Duodenal mucosa (tissue), 2 donors: Measurements from ENCODE around the gene RERGL.
"Not testable (repeated sequence)": the region's sequence is repeated elsewhere in the genome, so short reads cannot be mapped to it uniquely, and the experiment has no call there.

ENCODE experiments used
- H3K27ac ChIP-seq: one replicate; pipeline ENCODE4 v1.7.0; 2013; ENCODE audit warnings: low read depth, low read length
- H3K27me3 ChIP-seq, 2 donors: one replicate each; pipeline ENCODE4 v1.7.0; 2013; ENCODE audit warnings: low read length in 2 of 2, control low read depth in 1 of 2; ENCODE audit not compliant: insufficient read depth in 2 of 2, control insufficient read depth in 1 of 2
- H3K36me3 ChIP-seq, 2 donors: one replicate each; pipeline ENCODE4 v1.7.0; 2013; ENCODE audit warnings: low read length in 2 of 2, control low read depth in 1 of 2; ENCODE audit not compliant: insufficient read depth in 2 of 2, control insufficient read depth in 1 of 2
- H3K4me1 ChIP-seq, 2 donors: one replicate each; pipeline ENCODE4 v1.7.0; 2013; ENCODE audit warnings: low read length in 2 of 2, control low read depth in 1 of 2; ENCODE audit not compliant: insufficient read depth in 2 of 2, control insufficient read depth in 1 of 2
- H3K4me3 ChIP-seq, 2 donors: one replicate each; pipeline ENCODE4 v1.7.0; 2013; ENCODE audit warnings: low read length in 2 of 2, low read depth in 1 of 2
- H3K9ac ChIP-seq, 2 donors: one replicate each; pipeline ENCODE4 v1.7.0; 2013; ENCODE audit warnings: low read length in 2 of 2, low read depth in 1 of 2
- H3K9me3 ChIP-seq, 2 donors: one replicate each; pipeline ENCODE4 v1.7.0; 2013; ENCODE audit warnings: low read length in 2 of 2, control low read depth in 1 of 2; ENCODE audit not compliant: control insufficient read depth in 1 of 2

Gene RERGL

DNA sequence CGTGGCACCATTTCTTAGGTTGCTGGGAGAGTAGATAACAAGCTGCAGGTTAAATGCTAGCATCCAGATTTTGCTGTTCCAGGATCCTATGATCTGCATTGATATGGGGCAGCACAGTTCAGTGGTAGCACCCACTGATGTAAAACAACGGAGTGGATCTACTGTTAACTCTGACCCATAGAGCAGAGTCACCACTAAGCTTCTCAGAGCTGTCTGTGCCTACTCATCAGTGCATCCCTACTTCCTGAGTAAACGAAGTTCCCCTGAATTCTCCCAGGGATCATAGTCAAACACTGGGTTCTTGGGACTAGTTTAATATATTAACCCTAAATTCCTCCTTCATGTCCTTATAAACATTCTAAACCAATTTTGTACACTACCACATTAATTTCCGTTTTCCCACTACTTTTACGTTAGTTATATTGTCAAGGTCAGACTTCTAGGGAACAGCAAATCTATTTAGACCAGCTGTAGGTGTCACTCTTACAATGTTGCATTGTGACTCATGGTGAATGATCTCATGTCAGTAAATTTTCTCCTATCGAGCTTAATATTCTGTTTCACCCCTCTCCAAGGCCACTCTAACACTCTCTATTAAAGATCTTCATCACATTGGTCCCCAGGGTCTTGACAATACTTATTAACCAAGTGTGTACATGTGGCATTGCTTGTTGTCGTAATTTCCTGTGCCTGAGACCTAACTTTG is 10.3 kb downstream of the RERGL start:
- Histone ChIP-seq H3K4me1 (no peaks in the 10 kb centered on the region), H3K27me3 (no peaks in the 10 kb centered on the region), H3K9me3 (no peaks in the 10 kb centered on the region), H3K9ac (no peak overlapping the region), H3K4me3 (no peak overlapping the region), H3K27ac (no peak overlapping the region), H3K36me3 (no peaks in the 10 kb centered on the region)

DNA sequence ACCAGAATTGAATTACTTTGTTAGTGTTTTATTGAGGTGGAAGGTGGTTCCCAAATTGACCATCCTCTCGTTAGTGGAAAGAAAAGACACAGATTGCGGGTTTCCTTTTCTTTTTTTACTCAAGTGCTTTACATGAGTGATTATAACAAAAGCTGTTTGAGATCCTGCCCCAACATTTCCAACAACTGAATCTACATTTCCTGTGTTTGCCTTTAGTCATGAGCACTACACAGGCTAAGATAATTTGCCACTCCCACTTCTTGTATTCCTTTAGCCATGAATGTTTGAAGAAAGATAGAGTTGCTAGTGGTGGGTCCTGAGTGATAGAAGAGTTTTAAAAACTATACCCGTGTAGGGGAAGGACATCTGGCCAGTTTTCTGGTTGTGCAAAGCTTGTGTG is 16.0 kb downstream of the RERGL start:
- Histone ChIP-seq H3K27ac (no peak overlapping the region), H3K9me3 (peaks cover 0 to 1% of the 10 kb centered on the region in 2 donors), H3K36me3 (no peaks in the 10 kb centered on the region), H3K27me3 (no peaks in the 10 kb centered on the region), H3K4me1 (no peaks in the 10 kb centered on the region), H3K4me3 (no peak overlapping the region), H3K9ac (no peak overlapping the region)

DNA sequence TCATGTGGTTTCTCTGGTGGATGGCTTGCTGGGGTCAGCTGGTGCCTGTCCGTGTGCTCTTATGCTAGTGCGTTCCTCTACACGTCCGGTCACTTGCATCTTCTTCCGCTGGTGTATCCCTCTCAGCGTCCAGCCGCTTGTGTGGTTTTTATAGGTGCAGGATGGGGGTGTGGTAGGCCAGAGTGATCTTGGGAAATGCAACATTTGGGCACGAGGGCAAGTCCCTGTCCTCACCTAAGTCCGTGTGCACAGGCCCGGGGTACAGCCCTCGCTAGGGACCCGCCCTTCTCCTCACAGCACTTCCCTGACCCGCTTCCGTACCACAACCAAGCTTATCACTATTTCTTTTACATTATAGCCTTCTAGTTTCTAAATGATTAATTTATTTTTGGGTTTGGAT is 17.3 kb downstream of the RERGL start:
- H3K27me3 ChIP-seq: no peaks in the 10 kb centered on the region
- no peak overlapping the region for H3K27ac ChIP-seq
- H3K36me3 ChIP-seq: no peaks in the 10 kb centered on the region

DNA sequence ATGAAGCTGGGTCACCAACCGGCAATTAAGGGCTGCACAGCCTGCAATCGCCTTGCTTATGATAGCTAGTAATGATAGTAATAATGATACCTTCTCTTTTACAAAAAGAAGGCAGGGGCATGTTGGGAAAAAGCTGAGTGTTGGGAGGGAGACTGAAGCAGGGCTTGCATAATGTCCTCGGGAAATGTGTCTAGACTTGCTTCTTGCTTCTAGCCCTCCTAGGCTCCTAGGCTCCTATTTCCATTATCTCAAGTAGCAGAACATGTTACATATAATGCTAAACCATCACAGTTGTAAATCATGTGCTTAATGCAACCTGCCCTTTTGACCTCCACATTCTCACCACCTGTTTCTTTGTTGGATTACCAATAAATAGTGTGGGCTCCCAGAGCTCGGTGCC is 18.7 kb downstream of the RERGL start:
- Histone ChIP-seq H3K36me3 (no peaks in the 10 kb centered on the region), H3K27me3 (no peaks in the 10 kb centered on the region)

More for the DNA sequence above, 17.3 kb downstream of the RERGL start:
- Histone ChIP-seq H3K4me3 (no peak overlapping the region), H3K4me1 (no peaks in the 10 kb centered on the region), H3K9ac (no peak overlapping the region), H3K9me3 (peaks cover 0 to 1% of the 10 kb centered on the region in 2 donors)

DNA sequence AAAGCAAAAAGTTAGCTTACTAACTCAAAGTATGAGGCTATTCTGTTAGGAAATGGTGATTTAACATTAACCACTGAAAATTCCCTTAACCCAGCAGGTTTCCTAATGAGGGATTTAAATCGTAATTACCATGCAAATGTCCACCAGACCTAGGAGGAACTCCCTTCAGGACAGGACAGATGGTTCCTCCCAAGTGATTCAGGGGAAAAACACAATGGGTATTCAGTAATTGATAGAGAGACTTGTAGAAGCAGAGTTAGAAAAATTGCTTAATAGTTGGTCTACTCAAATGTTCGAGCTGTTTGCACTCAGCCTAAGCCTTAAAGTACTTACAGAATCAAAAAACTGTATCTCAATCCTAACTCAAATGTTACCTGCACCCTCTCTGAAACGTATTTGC is 21.6 kb downstream of the RERGL start:
- Histone ChIP-seq H3K9ac (no peak overlapping the region), H3K36me3 (no peaks in the 10 kb centered on the region), H3K4me1 (no peaks in the 10 kb centered on the region), H3K4me3 (no peak overlapping the region), H3K27me3 (no peaks in the 10 kb centered on the region), H3K27ac (no peak overlapping the region), H3K9me3 (peaks cover 0 to 1% of the 10 kb centered on the region in 2 donors)

More for the DNA sequence above, 18.7 kb downstream of the RERGL start:
- Histone ChIP-seq H3K27ac (no peak overlapping the region), H3K9me3 (peaks cover 0 to 1% of the 10 kb centered on the region in 2 donors), H3K4me1 (no peaks in the 10 kb centered on the region), H3K9ac (no peak overlapping the region), H3K4me3 (no peak overlapping the region)

DNA sequence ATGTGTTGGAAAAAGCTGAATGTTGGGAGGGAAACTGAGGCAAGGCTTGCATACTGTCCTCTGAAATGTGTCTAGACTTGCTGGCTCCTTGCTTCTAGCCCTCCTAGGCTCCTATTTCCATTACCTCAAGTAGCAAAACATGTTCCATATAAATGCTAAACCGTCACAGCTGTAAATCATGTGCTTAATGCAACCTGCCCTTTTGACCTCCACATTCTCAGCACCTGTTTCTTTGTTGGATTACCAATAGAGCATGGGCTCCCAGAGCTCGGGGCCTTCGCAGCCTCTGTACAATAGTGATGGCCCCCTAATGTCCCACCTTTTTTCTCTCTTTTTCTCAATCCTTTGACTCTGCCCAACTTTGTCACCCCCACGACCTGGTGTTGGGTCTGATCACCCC is 23.3 kb downstream of the RERGL start:
- Histone ChIP-seq H3K4me3 (no peak overlapping the region), H3K9me3 (peaks cover 0 to 7% of the 10 kb centered on the region in 2 donors), H3K27me3 (no peaks in the 10 kb centered on the region), H3K4me1 (no peaks in the 10 kb centered on the region), H3K9ac (no peak overlapping the region), H3K27ac (no peak overlapping the region), H3K36me3 (no peaks in the 10 kb centered on the region)

DNA sequence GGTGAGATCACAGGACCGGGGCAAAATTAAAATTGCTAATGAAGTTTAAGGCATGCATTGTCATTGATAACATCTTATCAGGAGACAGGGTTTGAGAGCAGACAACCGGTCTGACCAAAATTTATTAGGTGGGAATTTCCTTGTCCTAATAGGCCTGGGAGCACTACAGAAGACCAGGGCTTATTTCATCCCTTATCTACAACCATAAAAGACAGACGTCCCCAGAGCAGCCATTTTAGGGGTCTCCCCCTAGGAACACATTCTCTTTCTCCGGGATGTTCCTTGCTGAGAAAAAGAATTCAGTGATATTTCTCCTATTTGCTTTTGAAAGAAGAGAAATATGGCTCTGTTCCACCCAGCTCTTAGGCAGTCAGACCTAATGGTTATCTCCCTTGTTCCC is 27.1 kb downstream of the RERGL start:
- not testable (repeated sequence) for H3K36me3 ChIP-seq

DNA sequence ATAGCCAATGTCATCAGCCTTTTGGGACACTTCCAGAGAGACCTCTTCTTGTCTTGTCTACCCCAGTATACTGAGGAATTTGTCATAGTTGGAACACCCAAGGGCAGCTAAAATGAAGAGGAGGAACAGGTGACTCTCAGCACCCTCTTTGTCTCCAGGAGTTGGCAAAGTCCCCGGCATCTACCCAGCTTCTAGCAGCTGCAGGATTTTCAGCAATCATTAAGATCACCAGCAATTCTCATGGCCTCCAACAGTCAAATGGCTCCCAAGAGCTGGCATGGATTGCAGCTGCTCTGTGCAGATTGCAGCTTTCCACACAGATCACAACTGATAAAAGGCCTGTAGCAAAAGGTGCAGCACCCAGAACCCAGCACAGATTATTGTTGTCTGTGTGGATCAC is 32.9 kb downstream of the RERGL start:
- Histone ChIP-seq H3K4me1 (no peaks in the 10 kb centered on the region), H3K9me3 (peaks cover 0 to 7% of the 10 kb centered on the region in 2 donors), H3K36me3 (no peaks in the 10 kb centered on the region), H3K9ac (no peak overlapping the region), H3K27ac (no peak overlapping the region), H3K27me3 (no peaks in the 10 kb centered on the region), H3K4me3 (no peak overlapping the region)

More for the DNA sequence above, 27.1 kb downstream of the RERGL start:
- not testable (repeated sequence) for H3K9ac ChIP-seq, H3K4me3 ChIP-seq, H3K9me3 ChIP-seq, H3K4me1 ChIP-seq, H3K27ac ChIP-seq, H3K27me3 ChIP-seq

DNA sequence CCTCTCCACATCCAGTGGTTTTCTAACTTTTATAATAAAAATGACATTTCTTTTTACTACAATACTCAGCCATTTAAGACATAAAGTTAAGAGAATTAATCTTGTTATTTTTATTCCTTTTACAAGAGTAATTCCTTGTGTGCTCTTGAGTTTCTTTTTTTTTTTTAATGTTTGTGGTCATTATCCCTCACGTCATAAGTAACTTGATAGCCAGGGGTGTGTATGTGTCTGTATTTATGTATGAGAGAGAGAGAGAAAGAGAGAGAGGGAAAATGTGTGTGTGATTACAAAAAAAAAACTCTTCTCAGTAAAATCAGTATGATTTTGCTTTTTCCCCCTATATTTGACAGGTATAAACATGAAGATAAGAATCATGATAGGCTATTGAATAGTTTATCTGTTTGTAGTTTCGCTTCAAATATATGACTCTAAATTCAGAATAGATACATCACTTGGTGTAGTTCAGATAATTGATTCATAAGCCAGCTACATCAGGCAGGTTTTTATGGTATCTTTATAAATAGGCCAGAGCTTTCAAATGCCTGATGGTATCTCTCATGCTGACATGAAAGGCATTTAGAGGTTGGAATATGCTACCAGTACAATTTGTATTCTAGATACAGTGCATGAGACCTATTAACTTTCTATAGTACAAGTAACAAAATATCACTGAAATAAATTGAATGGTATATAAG is 34.9 kb downstream of the RERGL start:
- Histone ChIP-seq H3K9me3 (no peaks in the 10 kb centered on the region), H3K4me1 (no peaks in the 10 kb centered on the region), H3K36me3 (no peaks in the 10 kb centered on the region), H3K27ac (no peak overlapping the region), H3K4me3 (no peak overlapping the region), H3K27me3 (no peaks in the 10 kb centered on the region), H3K9ac (no peak overlapping the region)

DNA sequence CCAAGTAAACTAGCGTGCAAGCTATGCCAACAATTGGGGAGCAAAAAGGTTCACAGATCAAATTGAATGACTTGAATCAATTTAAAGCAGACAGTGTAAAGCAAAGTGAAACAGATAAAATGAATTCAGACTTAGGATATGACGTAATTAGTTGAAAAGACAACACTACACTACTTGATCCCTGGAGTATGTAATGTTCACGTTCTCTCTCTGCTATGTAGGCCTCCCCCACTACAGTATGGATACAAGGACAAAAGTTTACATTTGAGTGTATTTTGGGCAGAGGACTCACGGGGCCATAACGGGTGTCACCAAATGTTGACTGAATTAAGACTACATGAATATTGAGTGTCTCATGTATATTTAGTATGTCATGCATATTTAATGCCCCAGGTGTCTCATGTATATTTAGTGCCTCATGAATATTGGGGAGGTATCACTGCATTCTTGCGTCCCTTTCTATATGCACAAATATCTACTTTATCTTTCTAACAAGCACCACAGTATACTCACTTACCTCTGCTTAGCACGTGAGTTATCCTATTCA is 44.5 kb downstream of the RERGL start:
- Histone ChIP-seq H3K27me3 (no peaks in the 10 kb centered on the region), H3K9me3 (no peaks in the 10 kb centered on the region), H3K27ac (no peak overlapping the region), H3K4me3 (no peak overlapping the region), H3K4me1 (no peaks in the 10 kb centered on the region), H3K36me3 (no peaks in the 10 kb centered on the region), H3K9ac (no peak overlapping the region)
